Glutamatergic neuron (in vitro differentiated cells): ENCODE measurements around the gene CD1E. TPM values are rescaled to one million over a fixed set of nuclear protein-coding genes. Genes with fewer than 3 reads are reported as not detected.
"Not testable (repeated sequence)": the region's sequence is repeated elsewhere in the genome, so short reads cannot be mapped to it uniquely, and the experiment has no call there.

Experiments used
- DNase-seq: peaks from one replicate; pipeline ENCODE4 v3.0.0; 2022
- H3K27ac Mint-ChIP-seq: one replicate; pipeline ENCODE4 v1.8.0; 2020; ENCODE audit warnings: mild to moderate bottlenecking, mixed read lengths, inconsistent platforms; ENCODE audit not compliant: unreplicated experiment
- H3K27me3 Mint-ChIP-seq: one replicate; pipeline ENCODE4 v1.8.0; 2020; ENCODE audit warnings: mild to moderate bottlenecking, moderate library complexity, mixed read lengths, inconsistent platforms; ENCODE audit not compliant: unreplicated experiment
- H3K36me3 Mint-ChIP-seq: one replicate; pipeline ENCODE4 v1.8.0; 2020; ENCODE audit warnings: mild to moderate bottlenecking, mixed read lengths, inconsistent platforms; ENCODE audit not compliant: unreplicated experiment
- H3K4me1 Mint-ChIP-seq: one replicate; pipeline ENCODE4 v1.8.0; 2020; ENCODE audit warnings: mild to moderate bottlenecking, low read depth, mixed read lengths, inconsistent platforms; ENCODE audit not compliant: unreplicated experiment
- H3K4me3 Mint-ChIP-seq: one replicate; pipeline ENCODE4 v1.8.0; 2020; ENCODE audit warnings: mild to moderate bottlenecking, mixed read lengths, inconsistent platforms; ENCODE audit not compliant: unreplicated experiment
- H3K9me3 Mint-ChIP-seq: one replicate; pipeline ENCODE4 v1.8.0; 2020; ENCODE audit warnings: mild to moderate bottlenecking, moderate library complexity, mixed read lengths, inconsistent platforms; ENCODE audit not compliant: unreplicated experiment
- total RNA-seq: library from RNA; stranded (reverse); fragmentation: NEBNext Ultra II Directional; extraction: Animal tissue kit (Norgen Biotek cat#: 25700); gene quantifications from one replicate; pipeline ENCODE4 v1.2.1, GENCODE V29; 2021; ENCODE audit not compliant: unreplicated experiment
- TF ChIP-seq, protein P1 (sequence below): fragments of 200-600 bp; sonication (generic); IDR thresholded peaks from one replicate; pipeline ENCODE4 v1.5.0; 2021; ENCODE audit not compliant: partially characterized antibody, unreplicated experiment

The CD1E gene
- total RNA-seq, 1 donor from 2014 or later, result not detected

GRCh38 chr1:158331106-158331425 lies 22.6 kb upstream of the CD1E start:
- Mint-ChIP-seq H3K27me3 (no peaks in the 10 kb centered on the region), H3K4me3 (no peak overlapping the region), H3K9me3 (no peaks in the 10 kb centered on the region), H3K4me1 (no peaks in the 10 kb centered on the region), H3K27ac (no peak overlapping the region), H3K36me3 (no peaks in the 10 kb centered on the region)
- DNase-seq, result no peak
- TF ChIP-seq, protein P1, sequence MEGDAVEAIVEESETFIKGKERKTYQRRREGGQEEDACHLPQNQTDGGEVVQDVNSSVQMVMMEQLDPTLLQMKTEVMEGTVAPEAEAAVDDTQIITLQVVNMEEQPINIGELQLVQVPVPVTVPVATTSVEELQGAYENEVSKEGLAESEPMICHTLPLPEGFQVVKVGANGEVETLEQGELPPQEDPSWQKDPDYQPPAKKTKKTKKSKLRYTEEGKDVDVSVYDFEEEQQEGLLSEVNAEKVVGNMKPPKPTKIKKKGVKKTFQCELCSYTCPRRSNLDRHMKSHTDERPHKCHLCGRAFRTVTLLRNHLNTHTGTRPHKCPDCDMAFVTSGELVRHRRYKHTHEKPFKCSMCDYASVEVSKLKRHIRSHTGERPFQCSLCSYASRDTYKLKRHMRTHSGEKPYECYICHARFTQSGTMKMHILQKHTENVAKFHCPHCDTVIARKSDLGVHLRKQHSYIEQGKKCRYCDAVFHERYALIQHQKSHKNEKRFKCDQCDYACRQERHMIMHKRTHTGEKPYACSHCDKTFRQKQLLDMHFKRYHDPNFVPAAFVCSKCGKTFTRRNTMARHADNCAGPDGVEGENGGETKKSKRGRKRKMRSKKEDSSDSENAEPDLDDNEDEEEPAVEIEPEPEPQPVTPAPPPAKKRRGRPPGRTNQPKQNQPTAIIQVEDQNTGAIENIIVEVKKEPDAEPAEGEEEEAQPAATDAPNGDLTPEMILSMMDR, result no peak

DNA sequence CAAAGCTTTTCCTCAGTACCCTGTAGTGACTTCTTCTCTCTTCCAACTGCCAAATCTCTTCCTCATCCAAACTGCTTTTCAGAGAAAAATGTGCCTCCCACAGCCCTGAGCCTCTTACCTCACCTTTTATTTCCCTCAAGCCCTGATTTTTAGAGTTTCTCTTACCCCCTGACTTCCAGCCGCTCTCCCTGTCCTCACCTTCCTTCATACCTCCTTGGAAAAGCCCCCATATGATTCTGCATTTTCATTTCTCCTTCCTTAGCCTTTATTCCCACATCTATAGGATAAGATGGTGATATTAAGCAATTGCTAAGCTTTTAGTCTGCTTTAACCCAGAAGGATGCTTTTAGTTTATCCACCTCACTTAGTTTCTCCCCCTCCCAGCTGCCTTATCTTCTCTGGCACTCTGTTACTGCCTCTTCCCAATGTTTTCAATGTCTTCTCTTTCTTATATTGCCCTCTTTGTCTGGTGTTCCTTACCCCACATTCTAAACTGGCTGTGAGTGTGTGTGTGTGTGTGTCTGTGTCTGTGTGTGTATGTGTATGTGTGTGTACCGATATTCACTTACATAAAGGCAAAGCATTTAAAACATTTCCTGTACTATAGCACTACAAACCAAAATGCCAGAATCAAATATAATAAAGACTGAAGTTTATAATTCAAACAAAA lies 22.1 kb upstream of the CD1E start, which contains the start of gene CD1B:
CD1B (minus strand) TSS at position 51 of the 670 bp plus-strand sequence. CDS start 108 bp downstream, outside the sequence.
- no peaks in the 10 kb centered on the region for H3K9me3 Mint-ChIP-seq
- no peak for DNase-seq
- TF ChIP-seq, protein P1, result no peak
- H3K27me3 Mint-ChIP-seq, result no peaks in the 10 kb centered on the region
- no peaks in the 10 kb centered on the region for H3K4me1 Mint-ChIP-seq
- no peak within 1 kb of the TSS for H3K4me3 Mint-ChIP-seq
- no peaks in the 10 kb centered on the region for H3K36me3 Mint-ChIP-seq
- H3K27ac Mint-ChIP-seq, result no peak within 1 kb of the TSS

- Mint-ChIP-seq H3K4me3 (no peak overlapping the region), H3K27me3 (no peaks in the 10 kb centered on the region), H3K36me3 (peaks cover 6% of the 10 kb centered on the region), H3K9me3 (no peaks in the 10 kb centered on the region), H3K4me1 (no peaks in the 10 kb centered on the region), H3K27ac (no peak overlapping the region)
- TF ChIP-seq, protein P1, result no peak
- no peak for DNase-seq
These were observed 20.1 kb upstream of the CD1E start for GRCh38 chr1:158333405-158334155.

GRCh38 chr1:158334526-158335212 lies 19.0 kb upstream of the CD1E start:
- Mint-ChIP-seq H3K36me3 (peaks cover 6% of the 10 kb centered on the region), H3K27me3 (no peaks in the 10 kb centered on the region), H3K27ac (no peak overlapping the region), H3K9me3 (no peaks in the 10 kb centered on the region), H3K4me1 (no peaks in the 10 kb centered on the region), H3K4me3 (no peak overlapping the region)
- DNase-seq, result no peak
- TF ChIP-seq, protein P1, result no peak

GRCh38 chr1:158335213-158335532 lies 18.5 kb upstream of the CD1E start:
- Mint-ChIP-seq H3K27me3 (no peaks in the 10 kb centered on the region), H3K36me3 (peaks cover 6% of the 10 kb centered on the region), H3K9me3 (no peaks in the 10 kb centered on the region), H3K4me1 (no peaks in the 10 kb centered on the region), H3K27ac (no peak overlapping the region), H3K4me3 (no peak overlapping the region)
- TF ChIP-seq, protein P1, result no peak
- no peak for DNase-seq

DNA sequence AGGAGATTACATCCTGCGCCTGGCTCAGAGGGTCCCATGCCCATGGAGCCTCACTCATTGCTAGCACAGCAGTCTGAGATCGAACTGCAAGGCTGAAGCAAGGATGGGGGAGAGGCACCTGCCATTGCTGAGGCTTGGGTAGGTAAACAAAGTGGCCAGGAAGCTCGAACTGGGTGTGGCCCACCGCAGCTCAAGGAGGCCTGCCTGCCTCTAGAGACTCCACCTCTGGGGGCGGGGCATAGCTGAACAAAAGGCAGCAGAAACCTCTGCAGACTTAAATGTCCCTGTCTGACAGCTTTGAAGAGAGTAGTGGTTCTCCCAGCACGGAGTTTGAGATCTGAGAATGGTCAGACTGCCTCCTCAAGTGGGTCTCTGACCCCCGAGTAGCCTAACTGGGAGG lies 17.3 kb upstream of the CD1E start:
- DNase-seq, H3K9me3 Mint-ChIP-seq, H3K4me1 Mint-ChIP-seq, H3K27me3 Mint-ChIP-seq, H3K4me3 Mint-ChIP-seq, H3K36me3 Mint-ChIP-seq, H3K27ac Mint-ChIP-seq: not testable (repeated sequence)

DNA sequence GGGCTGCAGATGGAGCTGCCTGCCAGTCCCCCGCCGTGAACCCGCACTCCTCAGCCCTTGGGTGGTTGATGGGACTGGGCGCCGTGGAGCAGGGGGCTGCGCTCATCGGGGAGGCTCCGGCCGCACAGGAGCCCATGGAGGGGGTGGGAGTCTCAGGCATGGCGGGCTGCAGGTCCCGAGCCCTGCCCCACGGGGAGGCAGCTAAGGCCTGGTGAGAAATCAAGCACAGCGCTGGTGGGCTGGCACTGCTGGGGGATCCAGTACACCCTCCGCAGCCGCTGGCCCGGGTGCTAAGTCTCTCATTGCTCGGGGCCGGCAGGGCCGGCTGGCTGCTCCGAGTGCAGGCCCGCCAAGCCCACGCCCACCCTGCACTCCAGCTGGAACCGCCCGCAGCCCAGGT lies 4.7 kb upstream of the CD1E start:
- H3K9me3 Mint-ChIP-seq, H3K36me3 Mint-ChIP-seq, H3K27ac Mint-ChIP-seq, DNase-seq, H3K4me1 Mint-ChIP-seq, H3K4me3 Mint-ChIP-seq, H3K27me3 Mint-ChIP-seq: not testable (repeated sequence)
